Activated CD4-positive, alpha-beta T cell treated with anti-CD3 and anti-CD28 coated beads, Interleukin-2, Interleukin-6, amounts not matched to agents 100 ng/mL and 50 ng/mL, durations not matched to agents 16 hours and 8 hours (primary cell): ENCODE measurements around the gene ZNF536.
"Not testable (repeated sequence)": the region's sequence is repeated elsewhere in the genome, so short reads cannot be mapped to it uniquely, and the experiment has no call there.

ENCODE experiments used
- DNase-seq: peaks from one replicate; pipeline ENCODE4 v3.0.0-alpha.2; 2020

The ZNF536 gene

GRCh38 chr19:30448386-30449077, 76.3 kb downstream of the ZNF536 start:
- DNase-seq = no peak

- no peak for DNase-seq
These were observed 77.0 kb downstream of the ZNF536 start for GRCh38 chr19:30449078-30449590.

GRCh38 chr19:30449673-30450072, 77.5 kb downstream of the ZNF536 start:
- DNase-seq = no peak

GRCh38 chr19:30450100-30450499, 77.9 kb downstream of the ZNF536 start:
- no peak for DNase-seq

- DNase-seq = no peak
These were observed 78.7 kb downstream of the ZNF536 start for GRCh38 chr19:30450835-30451321.

- no peak for DNase-seq
These were observed 80.7 kb downstream of the ZNF536 start for GRCh38 chr19:30452931-30453330.

- no peak for DNase-seq
These were observed 81.6 kb downstream of the ZNF536 start for GRCh38 chr19:30453743-30454142.

GRCh38 chr19:30455881-30456280, 83.7 kb downstream of the ZNF536 start:
- DNase-seq = no peak

- no peak for DNase-seq
These were observed 85.3 kb downstream of the ZNF536 start for GRCh38 chr19:30457484-30457883.

- no peak for DNase-seq
These were observed 87.7 kb downstream of the ZNF536 start for GRCh38 chr19:30459859-30460258.

GRCh38 chr19:30464162-30464561, 92.0 kb downstream of the ZNF536 start:
- no peak for DNase-seq

GRCh38 chr19:30466598-30466997, 94.4 kb downstream of the ZNF536 start:
- DNase-seq = not testable (repeated sequence)

GRCh38 chr19:30467239-30467638, 95.1 kb downstream of the ZNF536 start:
- no peak for DNase-seq

GRCh38 chr19:30469774-30470173, 97.6 kb downstream of the ZNF536 start:
- no peak for DNase-seq

- no peak for DNase-seq
These were observed 99.3 kb downstream of the ZNF536 start for GRCh38 chr19:30471441-30471840.

- no peak for DNase-seq
These were observed 101.2 kb downstream of the ZNF536 start for GRCh38 chr19:30473334-30473867.

GRCh38 chr19:30476997-30477396, 104.8 kb downstream of the ZNF536 start:
- DNase-seq = no peak

GRCh38 chr19:30479231-30479630, 107.0 kb downstream of the ZNF536 start:
- DNase-seq = no peak

- no peak for DNase-seq
These were observed 107.9 kb downstream of the ZNF536 start for GRCh38 chr19:30480097-30480496.

GRCh38 chr19:30481063-30481462, 108.9 kb downstream of the ZNF536 start:
- no peak for DNase-seq

GRCh38 chr19:30481823-30482222, 109.6 kb downstream of the ZNF536 start:
- DNase-seq = no peak

- DNase-seq = no peak
These were observed 110.8 kb downstream of the ZNF536 start for GRCh38 chr19:30482956-30483355.

- DNase-seq = not testable (repeated sequence)
These were observed 114.1 kb downstream of the ZNF536 start for GRCh38 chr19:30486250-30486649.

GRCh38 chr19:30487178-30487577, 115.0 kb downstream of the ZNF536 start:
- DNase-seq = no peak

GRCh38 chr19:30488191-30488590, 116.0 kb downstream of the ZNF536 start:
- no peak for DNase-seq
